ENCODE data around the gene SNCG. TPM values are rescaled to one million over a fixed set of nuclear protein-coding genes. Genes with fewer than 3 reads are reported as not detected.
"Not testable (repeated sequence)": the region's sequence is repeated elsewhere in the genome, so short reads cannot be mapped to it uniquely, and the experiment has no call there.

Gene SNCG
- total and polyA plus RNA-seq, 8 donors, result 3.7 to 15.0 (median 5.5) TPM

DNA sequence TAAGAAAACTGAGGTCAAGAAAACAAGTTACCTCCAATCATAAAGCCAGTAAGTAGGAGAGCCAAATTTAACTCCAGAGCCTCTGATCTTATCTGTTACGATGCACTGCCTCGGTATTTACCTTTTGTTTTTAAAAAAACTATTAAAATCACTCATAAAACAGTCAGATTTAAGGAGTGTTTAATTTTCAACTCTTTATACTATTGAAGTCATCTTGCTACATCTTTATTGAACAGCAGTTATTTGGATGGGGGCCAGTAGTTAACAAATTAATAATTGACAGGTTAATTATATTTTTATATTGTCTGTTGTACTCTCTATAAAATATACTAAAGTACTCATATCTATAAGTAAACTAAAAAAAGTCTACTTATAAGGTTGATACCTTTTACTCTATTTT lies 34.5 kb downstream of the SNCG start:
- H3K4me3 ChIP-seq, result no peak overlapping the region
- intact Hi-C loops (cut with DNase I), result no loop called here
- DNase-seq (no peak), ATAC-seq (no peak)
- no peaks in the 10 kb centered on the region for H3K36me3 ChIP-seq
- H3K4me1 ChIP-seq, result no peaks in the 10 kb centered on the region
- H3K27me3 ChIP-seq, result no peaks in the 10 kb centered on the region
- TF ChIP-seq, protein P1, sequence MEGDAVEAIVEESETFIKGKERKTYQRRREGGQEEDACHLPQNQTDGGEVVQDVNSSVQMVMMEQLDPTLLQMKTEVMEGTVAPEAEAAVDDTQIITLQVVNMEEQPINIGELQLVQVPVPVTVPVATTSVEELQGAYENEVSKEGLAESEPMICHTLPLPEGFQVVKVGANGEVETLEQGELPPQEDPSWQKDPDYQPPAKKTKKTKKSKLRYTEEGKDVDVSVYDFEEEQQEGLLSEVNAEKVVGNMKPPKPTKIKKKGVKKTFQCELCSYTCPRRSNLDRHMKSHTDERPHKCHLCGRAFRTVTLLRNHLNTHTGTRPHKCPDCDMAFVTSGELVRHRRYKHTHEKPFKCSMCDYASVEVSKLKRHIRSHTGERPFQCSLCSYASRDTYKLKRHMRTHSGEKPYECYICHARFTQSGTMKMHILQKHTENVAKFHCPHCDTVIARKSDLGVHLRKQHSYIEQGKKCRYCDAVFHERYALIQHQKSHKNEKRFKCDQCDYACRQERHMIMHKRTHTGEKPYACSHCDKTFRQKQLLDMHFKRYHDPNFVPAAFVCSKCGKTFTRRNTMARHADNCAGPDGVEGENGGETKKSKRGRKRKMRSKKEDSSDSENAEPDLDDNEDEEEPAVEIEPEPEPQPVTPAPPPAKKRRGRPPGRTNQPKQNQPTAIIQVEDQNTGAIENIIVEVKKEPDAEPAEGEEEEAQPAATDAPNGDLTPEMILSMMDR (IDR thresholded peaks at IDR 0.05), result no peak
- no peaks in the 10 kb centered on the region for H3K9me3 ChIP-seq
- no peak overlapping the region for H3K27ac ChIP-seq

DNA sequence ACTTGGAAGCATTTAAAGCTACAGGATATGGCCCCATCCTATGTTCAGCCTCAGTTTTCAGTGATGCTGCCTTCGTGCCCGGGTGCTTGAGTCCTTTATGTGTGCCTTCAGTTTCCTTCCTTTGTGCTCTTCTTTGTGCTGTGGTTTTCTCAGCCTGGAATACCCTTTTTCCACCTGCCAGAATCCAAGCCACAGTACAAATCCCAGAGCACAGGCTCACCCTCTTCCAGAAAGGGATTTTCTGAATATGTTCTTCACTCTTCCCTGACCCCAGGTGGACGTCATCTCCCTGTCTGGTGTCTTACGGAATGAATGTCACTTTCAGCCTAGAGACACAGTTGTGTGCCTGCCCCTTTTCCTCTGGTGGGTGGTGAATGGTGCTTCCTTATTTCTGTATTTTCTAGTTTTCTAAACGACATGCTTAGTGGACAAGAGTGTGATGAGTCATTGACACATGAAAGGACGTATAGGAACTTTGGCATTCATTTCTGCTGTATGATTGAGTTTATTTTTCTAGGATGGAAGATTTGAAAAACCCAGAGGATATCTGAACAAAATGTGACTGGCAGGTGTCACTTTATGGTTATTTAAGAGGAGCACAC lies 41.5 kb downstream of the SNCG start:
- intact Hi-C loops (cut with DNase I), result not testable (repeated sequence)

DNA sequence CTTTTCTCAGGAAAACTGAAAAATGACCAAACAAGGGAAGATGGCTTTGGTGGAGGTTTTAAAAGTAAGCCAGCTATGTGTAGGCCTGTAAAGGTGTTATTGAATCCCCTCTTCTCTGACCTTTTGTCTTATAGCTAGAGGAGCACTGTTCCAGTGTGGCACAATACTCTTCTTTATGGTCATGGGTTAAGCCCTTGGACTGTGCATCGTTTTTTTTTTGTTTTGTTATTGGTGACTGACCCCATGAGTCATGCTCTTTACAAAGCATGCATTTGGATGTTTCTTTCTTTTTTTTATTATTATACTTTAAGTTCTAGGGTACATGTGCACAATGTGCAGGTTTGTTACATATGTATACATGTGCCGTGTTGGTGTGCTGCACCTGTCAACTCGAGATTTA lies 42.1 kb downstream of the SNCG start:
- intact Hi-C loops (cut with DNase I), result no loop called here
- H3K27me3 ChIP-seq, result no peaks in the 10 kb centered on the region
- peak overlapping the region in 1 of 2 donors; percentile 55 for H3K27ac ChIP-seq
- no peaks in the 10 kb centered on the region for H3K36me3 ChIP-seq
- ATAC-seq (no peak), DNase-seq (no peak)
- H3K9me3 ChIP-seq, result no peaks in the 10 kb centered on the region
- H3K4me3 ChIP-seq, result no peak overlapping the region
- TF ChIP-seq, protein P1 (IDR thresholded peaks at IDR 0.05), result no peak
- no peaks in the 10 kb centered on the region for H3K4me1 ChIP-seq

More for the DNA sequence above, 41.5 kb downstream of the SNCG start:
- not testable (repeated sequence) for H3K36me3 ChIP-seq, H3K9me3 ChIP-seq, DNase-seq, H3K4me3 ChIP-seq, H3K27me3 ChIP-seq, H3K4me1 ChIP-seq
- peak; percentile 44 for ATAC-seq
- peak overlapping the region in 1 of 2 donors; percentile 55 for H3K27ac ChIP-seq

DNA sequence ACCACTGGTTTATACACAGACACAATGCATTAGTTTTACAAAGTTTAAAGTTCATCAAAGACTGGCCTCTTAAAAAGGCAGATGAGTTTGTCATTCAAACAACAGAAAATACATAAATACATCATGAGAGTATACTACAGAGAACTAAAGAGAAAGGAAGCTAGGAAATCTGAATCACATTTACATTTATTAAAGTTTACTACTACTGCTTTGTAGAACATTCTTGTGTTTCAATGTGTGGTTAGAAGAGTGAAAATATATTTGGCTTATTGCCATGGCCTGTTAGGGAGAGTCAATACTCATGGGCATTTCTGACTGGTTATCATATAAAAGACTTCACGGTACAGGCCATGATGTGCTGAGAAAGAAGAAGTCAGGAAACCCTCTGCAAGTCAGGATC lies 48.7 kb downstream of the SNCG start:
- ATAC-seq; H3K9me3 ChIP-seq; H3K36me3 ChIP-seq; H3K27ac ChIP-seq; H3K4me3 ChIP-seq; H3K27me3 ChIP-seq; H3K4me1 ChIP-seq; DNase-seq; intact Hi-C loops (cut with DNase I): not testable (repeated sequence)

DNA sequence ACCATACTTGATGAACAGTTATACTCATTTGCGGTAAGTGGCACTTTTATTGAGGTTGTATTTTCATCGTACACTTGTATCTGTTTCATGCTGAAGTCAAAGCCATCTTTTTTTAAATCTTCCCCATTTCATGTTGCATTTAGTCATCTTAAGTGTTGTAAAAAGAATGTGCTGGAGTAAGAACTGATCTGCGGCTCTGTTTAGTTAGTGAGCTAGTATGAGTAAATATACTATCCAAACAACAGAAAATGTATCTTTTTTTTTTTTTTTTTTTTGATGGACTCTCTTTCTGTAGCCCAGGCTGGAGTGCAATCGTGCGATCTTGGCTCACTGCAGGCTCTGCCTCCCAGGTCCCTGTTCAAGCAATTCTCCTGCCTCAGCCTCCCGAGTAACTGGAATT lies 49.3 kb downstream of the SNCG start:
- H3K36me3 ChIP-seq; H3K27me3 ChIP-seq; ATAC-seq; DNase-seq; H3K4me1 ChIP-seq; H3K4me3 ChIP-seq; intact Hi-C loops (cut with DNase I); H3K27ac ChIP-seq; H3K9me3 ChIP-seq: not testable (repeated sequence)

DNA sequence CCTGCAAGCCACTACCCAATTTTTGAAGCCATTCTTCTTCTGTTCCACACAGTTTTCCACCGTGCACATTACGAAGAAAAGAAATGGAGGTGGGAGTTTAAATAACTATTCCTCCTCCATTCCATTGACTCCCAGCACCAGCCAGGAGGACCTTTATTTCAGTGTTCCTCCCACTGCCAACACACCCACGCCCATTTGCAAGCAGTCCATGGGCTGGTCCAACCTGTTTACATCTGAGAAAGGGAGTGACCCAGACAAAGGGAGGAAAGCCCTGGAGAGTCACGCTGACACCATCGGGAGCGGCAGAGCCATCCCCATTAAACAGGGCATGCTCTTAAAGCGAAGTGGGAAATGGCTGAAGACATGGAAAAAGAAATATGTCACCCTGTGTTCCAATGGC lies 49.9 kb downstream of the SNCG start:
- H3K27ac ChIP-seq; H3K9me3 ChIP-seq; DNase-seq; H3K4me1 ChIP-seq; H3K4me3 ChIP-seq; H3K27me3 ChIP-seq; ATAC-seq; intact Hi-C loops (cut with DNase I); H3K36me3 ChIP-seq: not testable (repeated sequence)

DNA sequence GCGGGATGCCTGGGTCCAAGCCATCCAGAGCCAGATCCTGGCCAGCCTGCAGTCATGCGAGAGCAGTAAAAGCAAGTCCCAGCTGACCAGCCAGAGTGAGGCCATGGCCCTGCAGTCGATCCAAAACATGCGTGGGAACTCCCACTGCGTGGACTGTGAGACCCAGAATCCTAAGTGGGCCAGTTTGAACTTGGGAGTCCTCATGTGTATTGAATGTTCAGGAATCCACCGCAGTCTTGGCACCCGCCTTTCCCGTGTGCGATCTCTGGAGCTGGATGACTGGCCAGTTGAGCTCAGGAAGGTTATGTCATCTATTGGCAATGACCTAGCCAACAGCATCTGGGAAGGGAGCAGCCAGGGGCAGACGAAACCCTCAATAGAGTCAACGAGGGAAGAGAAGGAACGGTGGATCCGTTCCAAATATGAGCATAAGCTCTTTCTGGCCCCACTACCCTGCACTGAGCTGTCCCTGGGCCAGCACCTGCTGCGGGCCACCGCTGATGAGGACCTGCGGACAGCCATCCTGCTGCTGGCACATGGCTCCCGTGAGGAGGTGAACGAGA lies 50.8 kb downstream of the SNCG start:
- not testable (repeated sequence) for DNase-seq

More for the DNA sequence above, 50.8 kb downstream of the SNCG start:
- ATAC-seq; H3K9me3 ChIP-seq; H3K27me3 ChIP-seq; intact Hi-C loops (cut with DNase I); H3K27ac ChIP-seq; H3K36me3 ChIP-seq; H3K4me1 ChIP-seq; H3K4me3 ChIP-seq: not testable (repeated sequence)

Other genes starting within 250 kb of the SNCG start
- 10 to 100 TPM; 33.4 to 47.9 TPM for gene BMPR1A, start 202.0 kb upstream of the SNCG start, total RNA-seq
- 10 to 100 TPM; 67.6 to 87.2 (median 78.6) TPM for gene BMPR1A, start 202.0 kb upstream of the SNCG start, polyA plus RNA-seq (ENCODE audit: insufficient read length in 6 of 6)
- gene MMRN2, start 984 bp upstream of the SNCG start, total RNA-seq, result 10 to 100 TPM; 20.6 to 41.8 TPM
- 10 to 100 TPM; 29.3 to 33.8 (median 30.2) TPM for gene MMRN2, start 984 bp upstream of the SNCG start, polyA plus RNA-seq (ENCODE audit: insufficient read length in 6 of 6)
- gene ADIRF, start 9.9 kb downstream of the SNCG start, total RNA-seq, result 10 to 100 TPM; 47.9 to 94.1 TPM
- 10 to 100 TPM in 4 of 6 donors, 1 to 10 TPM in 2; 8.0 to 22.7 (median 13.8) TPM for gene ADIRF, start 9.9 kb downstream of the SNCG start, polyA plus RNA-seq (ENCODE audit: insufficient read length in 6 of 6)
- not detected for gene FAM25A, start 61.7 kb downstream of the SNCG start, total RNA-seq
- not detected for gene FAM25A, start 61.7 kb downstream of the SNCG start, polyA plus RNA-seq (ENCODE audit: insufficient read length in 6 of 6)
- 100 to 1,000 TPM in 1 of 2 donors, 10 to 100 TPM in 1; 92.2 to 126 TPM for gene GLUD1, start 136.2 kb downstream of the SNCG start, total RNA-seq
- gene GLUD1, start 136.2 kb downstream of the SNCG start, polyA plus RNA-seq (ENCODE audit: insufficient read length in 6 of 6), result 10 to 100 TPM; 89.0 to 98.1 (median 95.3) TPM
- 10 to 100 TPM; 24.9 to 34.4 TPM for gene SHLD2, start 136.6 kb downstream of the SNCG start, total RNA-seq
- gene SHLD2, start 136.6 kb downstream of the SNCG start, polyA plus RNA-seq (ENCODE audit: insufficient read length in 6 of 6), result 10 to 100 TPM; 27.3 to 33.4 (median 30.9) TPM